GM18907 (cell line): ENCODE data around the gene ASAP2.
A peak's percentile ranks its signal among the peaks of the same experiment; 100 is the strongest.

Experiments
- ATAC-seq: cut with Tn5 transposase; IDR thresholded peaks from one replicate; pipeline ENCODE4 v1.9.1; 2021; ENCODE audit warnings: mild to moderate bottlenecking, moderate library complexity; ENCODE audit not compliant: unreplicated experiment

ASAP2 gene

DNA sequence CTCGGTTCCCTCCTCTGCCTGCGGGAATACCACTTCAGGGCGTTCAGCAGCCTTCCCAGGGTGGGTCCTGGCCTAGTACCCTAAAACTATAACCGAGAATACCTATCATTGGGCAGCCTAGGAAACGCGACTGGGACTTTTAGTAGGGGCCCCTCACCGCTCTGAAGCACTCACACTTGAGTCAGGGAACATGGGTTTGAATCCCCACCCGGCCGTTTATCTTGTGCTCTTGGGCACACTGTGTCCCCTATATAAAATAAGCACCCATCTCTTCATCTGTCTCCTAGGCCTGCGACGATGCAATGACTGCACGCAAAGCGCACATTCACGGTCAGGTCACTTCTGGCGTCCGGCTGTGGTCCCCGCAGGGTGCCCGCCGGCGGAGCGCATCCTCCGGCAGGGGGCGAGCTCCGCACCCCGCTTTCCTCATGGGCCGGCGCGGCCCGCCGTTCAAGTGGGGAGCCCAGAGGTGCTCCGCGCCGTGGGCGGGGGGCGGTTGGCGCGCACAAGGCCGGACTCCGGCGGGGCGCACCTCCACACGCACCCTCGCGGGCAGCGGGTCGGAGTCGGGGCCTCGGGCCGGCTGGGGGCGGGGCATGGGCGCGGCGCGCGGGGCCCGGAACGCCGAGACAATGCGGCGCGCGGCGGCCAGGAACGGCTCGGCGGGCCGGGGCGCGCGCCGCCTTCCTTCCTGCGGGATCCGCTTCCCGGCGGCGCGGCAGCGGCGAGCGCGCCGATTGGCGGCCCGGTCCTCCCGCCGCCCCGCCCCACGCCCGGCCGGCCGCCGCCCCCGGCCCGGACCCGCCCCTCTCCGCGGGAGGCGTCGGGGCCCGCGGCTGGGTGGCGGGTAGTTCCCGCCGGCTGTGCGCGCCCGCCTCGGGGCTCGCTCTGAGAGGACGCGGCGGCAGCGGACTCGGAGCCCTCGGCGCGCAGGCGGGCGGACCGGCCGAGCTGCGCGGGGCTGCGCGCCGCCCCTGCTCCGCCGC is at the start of gene ASAP2:
Gene ASAP2, plus strand, starts transcription at position 850 of the 986 bp plus-strand sequence. CDS start 293 bp downstream, outside the sequence.
- ATAC-seq, result peak; percentile 61

DNA sequence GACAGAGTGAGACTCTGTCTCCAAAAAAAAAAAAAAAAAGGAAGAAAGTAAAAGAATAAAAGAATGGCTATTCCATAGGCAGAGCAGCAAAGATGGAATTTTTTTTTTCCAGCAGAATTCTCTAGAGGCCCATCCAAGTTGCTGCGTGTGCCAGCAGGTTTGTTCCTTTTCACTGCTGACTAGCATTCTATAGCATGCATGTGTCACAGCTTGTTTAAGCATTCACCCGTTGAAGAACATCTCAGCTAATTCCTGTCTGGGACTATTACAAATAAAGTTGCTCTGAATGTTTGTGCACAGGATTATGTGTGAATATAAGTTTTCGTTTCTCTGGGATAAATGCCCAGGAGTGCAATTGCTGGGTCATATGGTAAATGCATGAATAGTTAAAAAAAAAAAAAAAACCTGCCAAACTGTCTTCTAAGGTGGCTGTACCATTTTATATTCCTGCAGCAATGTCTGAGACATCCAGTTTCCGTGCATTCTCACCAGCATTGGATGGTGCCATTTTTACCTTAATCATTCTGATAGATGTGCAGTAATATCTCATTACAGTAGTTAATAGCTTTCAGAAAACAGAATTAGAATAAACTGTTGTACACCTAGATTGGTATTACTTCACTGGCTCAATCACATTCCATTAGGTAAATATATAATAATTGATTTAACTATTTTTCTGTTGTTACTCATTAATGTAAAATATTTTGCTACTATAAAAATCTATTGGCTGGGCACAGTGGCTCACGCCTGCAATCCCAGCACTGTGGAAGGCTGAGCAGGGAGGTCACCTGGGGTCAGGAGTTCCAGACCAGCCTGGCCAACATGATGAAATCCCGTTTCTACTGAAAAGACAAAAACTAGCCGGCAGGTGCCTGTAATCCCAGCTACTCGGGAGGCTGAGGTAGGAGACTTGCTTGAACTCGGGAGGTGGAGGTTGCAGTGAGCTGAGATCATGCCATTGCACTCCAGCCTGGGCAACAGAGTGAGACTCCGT is 47.5 kb upstream of the ASAP2 start:
- no peak for ATAC-seq

DNA sequence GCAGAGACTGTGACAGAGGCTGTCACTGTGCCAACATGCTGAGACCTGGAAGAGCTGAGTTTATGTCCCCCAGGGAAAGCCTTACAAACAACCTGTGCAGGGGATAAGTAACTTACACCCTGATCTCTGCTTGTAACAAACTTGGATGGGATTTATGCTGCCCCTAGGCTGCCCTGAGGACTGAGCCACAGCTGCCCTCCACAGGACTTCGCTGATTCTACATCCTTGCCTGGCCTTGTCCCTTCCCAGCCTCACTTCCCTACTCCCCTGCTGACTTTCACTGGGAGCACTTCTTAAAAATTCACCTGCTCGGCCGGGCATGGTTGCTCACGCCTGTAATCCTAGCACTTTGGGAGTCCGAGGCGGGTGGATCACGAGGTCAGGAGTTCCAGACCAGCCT is 45.9 kb upstream of the ASAP2 start:
- ATAC-seq, result no peak

DNA sequence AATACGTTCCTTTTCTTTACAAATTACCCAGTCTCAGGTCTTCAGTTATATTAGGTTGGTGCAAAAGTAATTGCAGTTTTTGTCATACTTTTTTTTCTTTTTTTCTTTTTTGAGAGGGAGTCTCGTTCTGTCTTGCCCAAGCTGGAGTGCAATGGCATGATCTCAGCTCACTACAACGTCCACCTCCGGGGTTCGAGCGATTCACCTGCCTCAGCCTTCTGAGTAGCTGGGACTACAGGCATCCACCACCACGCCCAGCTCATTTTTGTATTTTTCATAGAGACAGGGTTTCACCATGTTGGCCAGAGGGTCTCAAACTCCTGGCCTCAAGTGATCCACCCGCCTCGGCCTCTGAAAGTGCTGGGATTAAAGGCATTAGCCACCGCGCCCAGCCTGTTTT is 43.8 kb upstream of the ASAP2 start:
- ATAC-seq, result no peak

DNA sequence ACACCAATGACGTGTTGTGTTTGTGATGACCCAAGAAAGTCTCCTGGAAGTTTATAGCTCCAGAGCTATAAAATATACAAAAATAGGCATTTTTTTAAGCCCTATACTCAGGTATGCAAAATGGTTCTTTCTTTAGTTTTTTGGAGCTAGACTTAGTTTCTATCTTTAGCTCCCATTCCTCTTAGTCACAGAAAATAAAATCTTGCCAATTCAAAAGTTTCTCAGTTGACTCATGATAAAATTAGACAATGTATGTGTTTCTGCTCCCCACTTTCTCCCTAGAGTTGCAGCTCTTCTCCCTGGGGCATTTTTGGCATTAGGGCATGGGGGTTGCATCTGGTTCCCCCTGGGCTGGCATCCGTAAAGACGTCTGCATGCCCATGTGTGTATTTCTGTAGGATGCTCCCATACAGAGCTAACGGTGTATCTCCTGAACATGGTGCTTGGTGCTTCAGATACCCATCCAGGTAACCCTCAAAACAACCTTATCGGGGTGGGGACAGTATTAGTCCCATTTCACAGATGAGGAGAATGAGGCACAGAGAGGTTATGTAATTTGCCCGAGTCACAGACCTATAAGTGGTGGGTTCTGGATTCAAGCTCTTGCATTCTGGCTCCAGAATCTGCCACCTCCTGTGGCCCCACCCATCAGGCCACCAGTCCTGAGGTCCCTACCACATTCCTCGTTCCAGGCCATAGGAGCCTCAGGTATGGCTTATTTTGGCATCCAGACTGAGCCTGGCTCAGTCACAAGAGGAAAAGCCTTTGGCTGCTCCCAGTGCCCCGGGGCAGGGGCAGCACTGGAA is 43.1 kb upstream of the ASAP2 start:
- no peak for ATAC-seq

DNA sequence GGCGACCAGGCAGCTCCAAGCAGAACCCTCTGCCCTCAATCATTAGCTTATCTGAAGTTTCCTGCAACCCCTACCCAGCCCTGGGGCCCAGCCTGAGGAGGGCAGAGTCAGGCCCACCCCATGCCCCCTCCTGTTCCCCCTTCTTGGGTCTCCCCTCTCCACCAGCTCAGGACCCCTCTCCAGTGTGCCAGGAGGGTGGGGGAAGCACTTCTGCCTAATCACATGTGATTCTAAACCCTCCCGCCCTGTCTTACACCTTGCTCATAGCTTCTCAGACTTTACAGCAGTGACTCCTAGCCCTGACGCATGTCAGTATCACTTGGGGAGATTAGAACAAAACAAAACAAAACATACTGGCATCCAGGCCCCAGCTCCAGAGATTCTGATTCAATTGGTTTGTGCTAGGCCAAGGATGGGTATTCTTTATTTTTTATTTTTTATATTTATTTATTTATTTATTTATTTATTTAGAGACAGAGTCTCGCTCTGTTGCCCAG is 42.5 kb upstream of the ASAP2 start:
- no peak for ATAC-seq

- ATAC-seq, result no peak
These were observed 41.0 kb upstream of the ASAP2 start for GRCh38 chr2:9165625-9166024.

DNA sequence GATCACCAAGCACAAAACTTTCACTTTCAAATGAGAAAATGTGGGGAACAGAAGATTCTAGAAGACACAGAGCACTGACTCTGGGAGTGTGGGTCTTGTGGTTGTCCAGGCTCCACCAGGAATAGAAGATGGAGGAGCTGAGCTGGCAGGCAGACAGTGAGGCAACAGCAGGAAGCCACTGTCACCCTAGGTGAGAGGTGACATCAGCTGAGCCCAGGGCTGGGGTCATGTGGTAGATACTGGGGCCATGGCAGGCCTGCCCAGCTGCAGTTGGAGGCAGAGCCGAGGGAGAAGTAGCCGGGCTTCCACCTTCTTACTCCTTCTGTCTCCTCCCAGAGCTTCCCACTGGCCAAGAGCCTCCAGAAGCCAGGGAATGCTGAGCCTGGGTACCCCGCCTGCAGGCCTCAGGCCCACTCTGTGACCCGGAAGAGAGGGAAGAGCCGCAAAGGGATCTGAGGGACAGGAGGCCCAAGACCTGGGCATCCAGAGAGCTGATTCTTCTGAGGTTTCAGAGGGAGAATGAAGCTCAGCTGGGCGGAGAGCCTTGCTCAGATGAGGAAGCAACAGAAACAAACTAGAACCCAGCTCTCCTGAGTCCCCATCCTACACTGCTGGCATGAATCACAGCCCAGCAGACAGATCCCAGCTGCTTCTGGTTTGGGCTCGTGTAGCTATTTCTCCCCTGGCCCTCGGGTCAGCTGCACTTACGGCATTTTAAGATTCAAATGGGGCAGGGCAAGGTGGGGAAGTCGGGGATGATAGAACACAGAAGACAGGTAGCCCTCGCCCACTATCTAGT is 39.8 kb upstream of the ASAP2 start:
- ATAC-seq, result no peak

GRCh38 chr2:9167718-9168657 is 38.6 kb upstream of the ASAP2 start:
- no peak for ATAC-seq

DNA sequence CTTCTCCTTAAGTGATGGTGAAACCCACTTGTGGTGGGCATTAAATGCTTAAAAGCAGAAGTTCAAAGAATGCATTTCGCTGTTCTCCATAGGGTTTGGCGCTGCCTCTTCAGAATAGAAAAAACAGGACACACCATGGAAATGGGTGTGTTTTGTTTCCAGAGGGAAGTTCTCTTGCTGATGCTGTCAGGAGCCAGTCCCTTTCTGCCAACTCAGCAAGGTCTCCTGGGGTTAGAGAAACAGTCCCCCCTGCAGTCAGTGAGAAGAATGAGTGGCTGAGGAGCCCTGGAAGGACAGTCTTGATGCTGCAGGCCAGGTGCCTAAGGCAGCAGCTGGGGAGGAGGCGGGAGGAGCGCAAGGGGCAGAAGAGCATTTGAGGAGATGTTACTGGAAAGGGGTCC is 37.8 kb upstream of the ASAP2 start:
- no peak for ATAC-seq

- ATAC-seq, result no peak
These were observed 37.1 kb upstream of the ASAP2 start for GRCh38 chr2:9169349-9170107.

GRCh38 chr2:9170458-9171130 is 36.0 kb upstream of the ASAP2 start:
- ATAC-seq, result no peak

DNA sequence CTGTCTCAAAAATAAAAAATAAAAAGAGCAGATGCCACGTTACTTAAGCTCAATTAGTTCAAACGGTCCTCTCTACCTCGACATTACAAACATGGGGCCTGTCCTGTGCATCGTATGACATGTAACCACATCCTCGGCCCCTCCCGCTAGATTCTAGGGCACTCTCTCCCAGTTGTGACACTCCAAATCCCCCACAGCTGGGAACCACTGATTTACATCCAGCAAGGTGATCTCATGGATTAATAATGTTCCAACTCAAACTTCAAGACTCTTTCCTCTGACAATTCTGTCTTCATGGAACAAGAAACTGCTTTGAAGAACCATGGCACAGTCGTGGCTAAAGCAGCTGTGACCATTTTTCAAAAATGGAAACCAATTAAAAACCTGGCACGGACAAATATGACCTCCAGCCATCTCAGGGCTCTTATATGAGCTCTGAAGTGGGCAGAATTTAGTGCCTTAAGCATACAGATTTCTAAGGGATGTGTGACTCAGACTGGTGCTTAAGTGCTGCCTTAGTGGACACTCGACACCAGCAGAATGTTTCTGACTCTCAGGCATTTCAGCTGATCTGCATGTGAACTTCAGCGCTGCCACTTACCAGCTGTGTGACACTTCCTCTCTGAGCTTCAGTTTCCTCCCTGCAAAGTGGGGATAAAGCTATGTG is 31.7 kb upstream of the ASAP2 start:
- ATAC-seq, result no peak

DNA sequence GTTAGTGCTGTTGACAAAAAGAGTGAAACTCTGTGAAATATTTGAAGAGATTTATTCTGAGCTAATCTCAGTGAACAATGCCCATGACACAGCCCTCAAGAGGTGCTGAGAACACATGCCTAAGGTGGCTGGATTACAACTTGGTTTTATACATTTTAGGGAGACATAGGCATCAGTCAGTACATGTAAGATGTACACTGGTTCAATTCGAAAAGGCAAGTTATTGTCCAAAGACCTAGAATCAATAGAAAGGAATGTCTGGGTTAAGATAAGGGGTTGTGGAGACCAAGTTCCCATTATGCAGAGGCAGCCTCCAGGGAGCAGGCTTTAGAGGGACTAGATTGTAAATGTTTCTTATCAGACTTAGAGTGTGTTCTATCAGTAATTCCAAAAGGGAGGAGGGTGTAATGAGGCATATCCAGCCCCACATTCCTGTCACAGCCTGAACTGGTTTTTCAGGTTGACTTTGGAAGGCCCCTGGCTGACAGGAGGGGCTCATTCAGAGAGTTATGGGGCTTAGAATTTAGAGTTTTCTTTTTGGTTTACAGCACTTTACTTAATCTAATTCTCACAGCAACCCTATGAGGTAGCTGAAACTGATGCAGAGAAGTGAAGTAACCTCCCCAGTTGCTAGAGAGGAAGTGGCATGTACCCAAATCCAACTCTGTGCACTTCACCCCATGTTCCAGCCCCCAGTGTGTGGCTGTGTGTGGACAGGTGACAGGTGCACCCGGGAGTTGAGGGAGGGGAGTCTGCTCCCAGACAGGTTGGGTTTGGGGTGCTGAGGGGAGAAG is 28.3 kb upstream of the ASAP2 start:
- ATAC-seq, result peak; percentile 58

DNA sequence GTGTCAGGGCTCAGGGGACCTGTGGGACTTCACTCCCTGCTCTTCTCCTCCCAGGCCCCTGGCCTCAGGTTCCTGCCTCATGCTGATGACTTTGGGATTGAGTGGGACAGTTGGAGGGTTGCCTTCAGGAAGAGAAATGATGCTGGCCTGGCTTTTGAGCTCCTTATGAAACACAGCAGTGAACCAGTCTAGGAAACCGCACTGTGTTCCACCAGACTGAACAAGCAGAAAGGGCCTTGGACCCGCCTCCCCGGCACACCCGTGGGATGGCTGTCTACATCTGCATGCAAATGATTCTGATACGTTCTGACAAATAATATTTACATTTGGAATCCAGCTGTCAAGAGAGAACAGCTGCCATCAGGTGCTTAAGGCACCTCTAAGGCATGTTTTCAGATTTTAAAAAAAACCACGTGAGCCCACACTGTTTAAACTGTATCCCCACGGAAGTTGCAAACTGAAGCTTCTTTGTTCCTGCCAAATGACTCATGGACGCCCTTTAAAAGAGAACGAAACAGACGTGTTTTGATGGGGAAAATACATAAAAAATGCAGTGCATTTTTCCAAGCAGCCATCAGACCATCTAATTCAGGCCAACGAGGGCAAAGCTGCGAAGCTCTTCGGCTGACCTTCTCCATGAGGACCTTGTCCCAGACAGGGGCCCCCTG is 27.6 kb upstream of the ASAP2 start:
- peak; percentile 63 for ATAC-seq
